SH-SY5Y (cell line): Measurements from ENCODE around the gene ANKS4B.

Source experiments
- GATA2 ChIP-seq: IDR thresholded peaks from 2 replicates; pipeline ENCODE4 v1.6.1; 2011; ENCODE audit warnings: mild to moderate bottlenecking, low read depth, low read length
- GATA3 ChIP-seq: IDR thresholded peaks from 2 replicates; pipeline ENCODE4 v1.6.1; 2011; ENCODE audit warnings: low read depth, mild to moderate bottlenecking, low read length, moderate library complexity

DNA sequence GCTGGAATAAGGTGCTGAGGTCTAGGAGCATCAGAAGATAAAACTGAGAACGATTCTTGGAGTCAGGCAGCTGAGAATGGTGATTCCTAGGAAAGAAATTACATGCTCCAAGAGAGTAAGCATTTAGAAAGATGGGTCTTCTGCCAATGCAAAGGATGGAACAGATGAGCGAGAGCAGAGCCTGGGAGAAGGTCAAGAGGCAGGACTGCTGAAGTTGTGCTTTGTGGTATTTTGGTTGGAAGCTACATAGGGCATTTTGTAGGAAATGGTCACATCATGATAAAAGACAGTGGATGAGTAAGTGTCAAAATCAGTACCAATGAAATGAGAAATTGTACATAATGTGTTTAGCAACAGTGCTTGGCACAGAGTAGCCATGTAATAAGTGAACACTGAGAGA lies 46.0 kb downstream of the ANKS4B start:
- TF ChIP-seq GATA3 (no peak), GATA2 (no peak)
